ENCODE data around the gene SHROOM3. TPM values are rescaled to one million over a fixed set of nuclear protein-coding genes. Genes with fewer than 3 reads are reported as not detected.

The SHROOM3 gene
- total RNA-seq, 6 donors from 2014 or later: 62.3 to 216 (median 116) TPM

DNA sequence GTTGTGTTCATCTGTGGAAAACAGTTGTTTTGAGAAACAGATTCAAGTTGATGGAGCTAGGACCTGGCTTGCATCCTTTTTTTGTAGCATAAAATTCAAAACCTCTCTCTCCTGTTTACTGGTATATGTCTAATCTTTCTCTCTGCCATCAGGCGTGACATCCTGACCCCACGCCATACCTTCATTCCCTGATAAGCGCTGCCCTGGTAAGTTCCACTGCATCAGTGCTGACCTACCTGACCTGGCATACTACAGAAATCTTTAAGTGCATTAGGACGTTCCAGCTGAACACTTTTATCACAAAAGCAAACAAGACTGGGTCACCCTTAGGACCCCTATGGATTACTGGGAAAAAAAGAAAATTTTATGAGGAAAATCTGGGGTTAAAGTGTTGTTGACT, 230.7 kb downstream of the SHROOM3 start:
- Histone ChIP-seq H3K9me3 (no peaks in the 10 kb centered on the region), H3K4me1 (peaks cover 0 to 19% (median 0%) of the 10 kb centered on the region in 4 donors), H3K27me3 (no peaks in the 10 kb centered on the region), H3K27ac (peak overlapping the region; percentile 16 to 55 (median 32)), H3K36me3 (no peaks in the 10 kb centered on the region), H3K4me3 (no peak overlapping the region)
- TF ChIP-seq EP300 (IDR thresholded peaks at IDR 0.05) (no peak), POLR2AphosphoS5 (IDR thresholded peaks at IDR 0.05) (no peak), POLR2A (IDR thresholded peaks at IDR 0.05) (no peak)
- TF ChIP-seq, protein P1, sequence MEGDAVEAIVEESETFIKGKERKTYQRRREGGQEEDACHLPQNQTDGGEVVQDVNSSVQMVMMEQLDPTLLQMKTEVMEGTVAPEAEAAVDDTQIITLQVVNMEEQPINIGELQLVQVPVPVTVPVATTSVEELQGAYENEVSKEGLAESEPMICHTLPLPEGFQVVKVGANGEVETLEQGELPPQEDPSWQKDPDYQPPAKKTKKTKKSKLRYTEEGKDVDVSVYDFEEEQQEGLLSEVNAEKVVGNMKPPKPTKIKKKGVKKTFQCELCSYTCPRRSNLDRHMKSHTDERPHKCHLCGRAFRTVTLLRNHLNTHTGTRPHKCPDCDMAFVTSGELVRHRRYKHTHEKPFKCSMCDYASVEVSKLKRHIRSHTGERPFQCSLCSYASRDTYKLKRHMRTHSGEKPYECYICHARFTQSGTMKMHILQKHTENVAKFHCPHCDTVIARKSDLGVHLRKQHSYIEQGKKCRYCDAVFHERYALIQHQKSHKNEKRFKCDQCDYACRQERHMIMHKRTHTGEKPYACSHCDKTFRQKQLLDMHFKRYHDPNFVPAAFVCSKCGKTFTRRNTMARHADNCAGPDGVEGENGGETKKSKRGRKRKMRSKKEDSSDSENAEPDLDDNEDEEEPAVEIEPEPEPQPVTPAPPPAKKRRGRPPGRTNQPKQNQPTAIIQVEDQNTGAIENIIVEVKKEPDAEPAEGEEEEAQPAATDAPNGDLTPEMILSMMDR (IDR thresholded peaks at IDR 0.05): no peak
- DNase-seq (no peak), ATAC-seq (ENCODE audit: low FRiP score in 2 of 2) (no peak)
- WGBS, 2 donors: 78 to 84% methylated on average over 4 of the region's 4 CpGs

DNA sequence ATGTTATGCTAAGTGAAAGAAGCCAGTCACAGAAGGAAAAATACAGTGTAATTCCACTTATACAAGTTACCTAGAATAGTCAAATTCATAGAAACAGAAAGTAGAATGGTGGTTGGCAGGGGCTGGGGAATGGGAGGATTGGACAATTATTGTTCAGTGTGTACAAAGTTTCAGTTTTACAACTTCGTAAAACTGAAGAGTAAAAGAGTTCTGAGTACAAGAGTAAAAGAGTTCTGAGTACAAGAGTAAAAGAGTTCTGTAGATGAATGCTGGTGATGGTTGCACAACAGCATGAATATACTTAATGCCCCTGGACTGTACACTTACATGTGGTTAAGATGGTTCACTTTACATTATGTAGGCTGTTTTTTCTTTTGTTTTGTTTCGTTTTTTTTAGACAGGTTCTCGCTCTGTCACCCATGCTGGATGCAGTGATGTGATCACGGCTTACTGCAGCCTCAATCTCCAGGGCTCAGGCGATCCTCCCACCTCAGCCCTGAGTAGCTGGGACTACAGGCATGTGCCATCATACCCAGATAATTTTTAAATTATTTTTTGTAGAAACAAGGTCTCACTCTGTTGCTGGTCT, 232.0 kb downstream of the SHROOM3 start:
- no peaks in the 10 kb centered on the region for H3K36me3 ChIP-seq
- no peak for TF ChIP-seq POLR2AphosphoS5 (IDR thresholded peaks at IDR 0.05)
- TF ChIP-seq POLR2A (IDR thresholded peaks at IDR 0.05): no peak
- H3K4me1 ChIP-seq: peaks cover 0 to 19% (median 0%) of the 10 kb centered on the region in 4 donors
- no peak for ATAC-seq (ENCODE audit: low FRiP score in 2 of 2)
- 74 to 78% methylated on average over 5 of the region's 5 CpGs for WGBS, 2 donors
- H3K27ac ChIP-seq: peak overlapping the region in 2 of 4 donors; percentile 32 to 55
- no peaks in the 10 kb centered on the region for H3K27me3 ChIP-seq
- H3K9me3 ChIP-seq: no peaks in the 10 kb centered on the region
- no peak for DNase-seq
- no peak overlapping the region for H3K4me3 ChIP-seq

DNA sequence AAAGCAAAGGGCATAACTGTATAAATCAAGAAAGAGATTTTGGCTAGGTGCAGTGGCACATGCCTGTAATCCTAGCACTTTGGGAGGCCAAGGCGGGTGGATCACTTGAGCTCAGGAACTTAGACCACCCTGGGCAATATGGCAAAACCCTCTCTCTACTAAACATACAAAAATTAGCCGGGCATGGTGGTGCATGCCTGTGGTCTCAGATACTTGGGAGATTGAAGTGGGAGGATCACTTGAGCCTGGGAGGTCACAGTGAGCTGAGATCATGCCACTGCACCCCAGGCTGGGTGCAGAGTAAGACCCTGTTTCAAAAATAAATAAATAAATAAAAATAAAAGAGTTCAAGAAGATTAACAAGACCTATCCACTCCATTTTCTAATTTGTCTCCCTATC, 235.6 kb downstream of the SHROOM3 start:
- H3K27me3 ChIP-seq: no peaks in the 10 kb centered on the region
- H3K36me3 ChIP-seq: no peaks in the 10 kb centered on the region
- no peak overlapping the region for H3K27ac ChIP-seq
- ATAC-seq (ENCODE audit: low FRiP score in 2 of 2) (no peak), DNase-seq (no peak)
- WGBS, 2 donors: 92 to 93% methylated on average over 2 of the region's 2 CpGs
- TF ChIP-seq EP300 (IDR thresholded peaks at IDR 0.05) (no peak), POLR2AphosphoS5 (IDR thresholded peaks at IDR 0.05) (no peak), POLR2A (IDR thresholded peaks at IDR 0.05) (no peak)
- TF ChIP-seq, protein P1 (IDR thresholded peaks at IDR 0.05): no peak
- H3K4me1 ChIP-seq: peaks cover 0 to 14% (median 2%) of the 10 kb centered on the region in 4 donors
- no peaks in the 10 kb centered on the region for H3K9me3 ChIP-seq
- H3K4me3 ChIP-seq: no peak overlapping the region

DNA sequence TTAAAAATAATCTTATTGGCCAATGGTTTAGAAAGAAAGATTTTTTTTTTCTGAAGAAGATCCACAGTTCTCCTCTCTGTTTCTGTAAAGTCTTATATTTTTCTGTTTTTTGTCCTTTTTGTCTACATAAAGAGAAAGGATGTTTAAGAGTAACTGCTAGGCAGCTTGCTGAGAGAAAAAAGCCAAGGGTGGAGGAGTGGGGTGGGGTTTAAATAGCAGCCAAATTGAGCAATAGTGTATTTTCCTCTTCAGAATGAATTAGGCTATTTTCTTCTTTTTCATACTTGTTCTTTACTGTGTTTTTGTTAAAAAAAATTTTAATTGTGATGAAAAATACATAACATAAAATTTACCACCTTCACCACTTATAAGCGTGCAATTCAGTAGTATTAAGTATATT, 238.3 kb downstream of the SHROOM3 start:
- WGBS, 2 donors: 94 to 95% methylated on average over 1 of the region's 1 CpG
- DNase-seq (no peak), ATAC-seq (ENCODE audit: low FRiP score in 2 of 2) (peak in 1 of 2 donors; percentile 62)
- no peaks in the 10 kb centered on the region for H3K27me3 ChIP-seq
- H3K27ac ChIP-seq: no peak overlapping the region
- no peak overlapping the region for H3K4me3 ChIP-seq
- H3K36me3 ChIP-seq: no peaks in the 10 kb centered on the region
- H3K9me3 ChIP-seq: no peaks in the 10 kb centered on the region
- H3K4me1 ChIP-seq: peaks cover 0 to 8% (median 2%) of the 10 kb centered on the region in 4 donors
- TF ChIP-seq, protein P1 (IDR thresholded peaks at IDR 0.05): no peak
- TF ChIP-seq POLR2AphosphoS5 (IDR thresholded peaks at IDR 0.05) (no peak), EP300 (IDR thresholded peaks at IDR 0.05) (no peak), POLR2A (IDR thresholded peaks at IDR 0.05) (no peak)

DNA sequence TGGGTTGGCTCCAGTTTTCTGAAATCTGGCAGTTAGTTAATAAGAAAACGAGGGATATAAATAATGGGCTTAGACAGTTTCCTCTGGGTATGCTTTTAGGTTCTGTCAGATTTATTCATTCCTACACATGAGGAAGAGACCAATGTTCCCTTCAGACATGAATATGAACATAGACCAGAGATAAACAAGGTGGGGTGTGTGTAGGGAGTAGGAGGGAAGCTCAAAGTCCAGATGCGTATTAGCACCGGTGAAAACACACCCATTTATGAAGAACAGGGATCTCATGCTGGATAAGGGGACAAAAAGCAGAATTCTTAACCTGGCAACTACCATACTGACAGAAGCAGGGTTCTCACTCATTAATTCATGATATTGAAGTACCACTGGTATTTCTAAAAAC, 240.0 kb downstream of the SHROOM3 start:
- TF ChIP-seq EP300 (IDR thresholded peaks at IDR 0.05) (no peak), POLR2AphosphoS5 (IDR thresholded peaks at IDR 0.05) (no peak), POLR2A (IDR thresholded peaks at IDR 0.05) (no peak)
- TF ChIP-seq, protein P1 (IDR thresholded peaks at IDR 0.05): no peak
- Histone ChIP-seq H3K27ac (no peak overlapping the region), H3K27me3 (no peaks in the 10 kb centered on the region), H3K4me1 (peaks cover 0 to 8% (median 2%) of the 10 kb centered on the region in 4 donors), H3K36me3 (no peaks in the 10 kb centered on the region), H3K9me3 (no peaks in the 10 kb centered on the region), H3K4me3 (no peak overlapping the region)
- ATAC-seq (ENCODE audit: low FRiP score in 2 of 2) (no peak), DNase-seq (no peak)
- WGBS, 2 donors: 92 to 94% methylated on average over 3 of the region's 3 CpGs
